Left forelimb (tissue), 1 donor: ENCODE measurements around the gene DNAJC12.
"Not testable (repeated sequence)": the region's sequence is repeated elsewhere in the genome, so short reads cannot be mapped to it uniquely, and the experiment has no call there.

ENCODE experiments used
- DNase-seq: peaks from one replicate; pipeline ENCODE4 v3.0.0-alpha.2; 2018; ENCODE audit warnings: low spot score

Gene DNAJC12

GRCh38 chr10:67839951-67840350, 2.0 kb upstream of the DNAJC12 start:
- DNase-seq, result no peak

GRCh38 chr10:67839511-67839910, 1.5 kb upstream of the DNAJC12 start:
- DNase-seq, result not testable (repeated sequence)

- DNase-seq, result no peak
These were observed 1.0 kb downstream of the DNAJC12 start for GRCh38 chr10:67836972-67837371.

DNA sequence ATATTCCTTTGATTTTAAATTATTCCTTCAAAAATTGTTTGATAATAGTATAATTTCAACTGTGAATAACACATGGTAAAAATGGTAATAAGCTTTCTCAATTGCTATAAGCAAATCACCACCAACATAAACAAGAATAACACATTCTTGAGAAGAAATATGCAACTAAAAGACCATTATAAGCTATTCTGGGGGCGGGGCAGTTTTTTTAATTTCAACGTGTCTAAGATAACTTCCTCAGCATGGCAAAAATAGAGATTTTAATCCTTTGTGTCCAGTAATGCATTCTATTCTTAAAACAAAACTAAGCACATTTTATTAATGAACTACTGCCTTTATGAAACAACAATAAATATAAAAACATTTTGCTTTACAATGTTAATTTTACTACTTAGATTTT, 1.5 kb downstream of the DNAJC12 start:
- no peak for DNase-seq

DNA sequence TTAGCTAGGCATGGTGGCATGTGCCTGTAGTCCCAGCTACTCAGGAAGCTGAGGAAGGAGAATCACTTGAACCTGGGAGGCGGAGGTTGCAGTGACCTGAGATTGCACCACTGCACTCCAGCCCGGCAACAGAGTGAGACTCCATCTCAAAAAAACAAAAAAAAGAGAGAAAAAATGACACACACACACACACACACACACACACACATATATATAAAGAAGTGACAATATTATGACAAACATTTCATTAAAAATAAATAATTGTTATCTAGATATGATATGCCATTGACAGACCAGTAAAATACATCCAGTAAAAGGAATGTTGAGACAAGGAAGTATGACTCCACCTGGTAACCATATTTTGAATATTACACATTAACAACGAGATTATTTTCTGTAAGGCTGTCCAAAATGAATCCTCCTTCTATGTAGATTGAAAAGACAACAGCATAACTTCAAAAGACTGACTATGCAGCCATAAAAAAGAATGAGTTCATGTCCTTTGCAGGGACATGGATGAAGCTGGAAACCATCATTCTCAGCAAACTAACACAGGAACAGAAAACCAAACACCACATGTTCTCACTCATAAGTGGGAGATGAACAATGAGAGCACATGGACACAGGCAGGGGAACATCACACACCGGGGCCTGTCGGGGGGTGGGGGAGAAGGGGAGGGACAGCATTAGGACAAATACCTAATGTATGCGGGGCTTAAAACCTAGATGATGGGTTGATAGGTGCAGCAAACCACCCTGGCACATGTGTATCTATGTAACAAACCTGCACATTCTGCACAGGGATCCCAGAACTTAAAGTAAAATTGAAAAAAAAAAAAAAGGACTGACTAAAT, 2.2 kb downstream of the DNAJC12 start:
- not testable (repeated sequence) for DNase-seq

DNA sequence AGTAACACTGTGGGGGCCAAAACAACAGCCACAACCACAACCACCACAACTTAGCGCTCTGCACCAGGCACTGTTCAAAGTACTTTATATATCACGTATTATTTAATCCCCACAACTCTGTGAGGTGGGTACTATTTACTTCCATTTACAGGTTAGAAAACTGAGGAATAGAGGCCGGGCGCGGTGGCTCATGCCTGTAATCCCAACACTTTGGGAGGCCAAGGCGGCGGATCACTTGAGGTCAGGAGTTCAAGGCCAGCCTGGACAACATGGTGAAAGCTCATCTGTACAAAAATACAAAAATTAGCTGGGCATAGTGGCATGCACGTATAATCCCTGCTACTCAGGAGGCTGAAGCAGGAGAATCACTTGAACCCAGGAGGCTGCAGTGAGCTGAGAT, 3.6 kb downstream of the DNAJC12 start:
- no peak for DNase-seq

GRCh38 chr10:67827811-67828210, 10.2 kb downstream of the DNAJC12 start:
- no peak for DNase-seq

DNA sequence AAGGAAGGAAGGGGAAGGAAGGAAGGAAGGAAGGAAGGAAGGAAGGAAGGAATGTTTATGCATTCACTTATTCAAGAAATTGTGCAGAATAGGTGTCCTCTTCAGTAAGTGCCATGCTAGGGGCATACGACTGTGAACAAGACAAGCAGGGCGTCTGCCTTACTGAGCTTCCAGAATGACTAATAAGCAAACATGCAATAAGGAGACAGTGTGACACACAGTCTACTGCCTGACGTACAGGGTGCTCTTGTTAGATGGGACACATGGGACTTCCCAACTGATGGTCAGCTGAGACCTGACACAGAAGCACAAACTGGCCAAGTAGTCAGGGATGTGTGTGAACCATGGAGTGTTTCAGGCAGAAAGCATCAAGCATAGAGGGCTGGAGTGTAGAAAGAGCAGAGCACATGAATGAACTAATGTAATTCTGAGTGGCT, 18.2 kb downstream of the DNAJC12 start:
- no peak for DNase-seq

DNA sequence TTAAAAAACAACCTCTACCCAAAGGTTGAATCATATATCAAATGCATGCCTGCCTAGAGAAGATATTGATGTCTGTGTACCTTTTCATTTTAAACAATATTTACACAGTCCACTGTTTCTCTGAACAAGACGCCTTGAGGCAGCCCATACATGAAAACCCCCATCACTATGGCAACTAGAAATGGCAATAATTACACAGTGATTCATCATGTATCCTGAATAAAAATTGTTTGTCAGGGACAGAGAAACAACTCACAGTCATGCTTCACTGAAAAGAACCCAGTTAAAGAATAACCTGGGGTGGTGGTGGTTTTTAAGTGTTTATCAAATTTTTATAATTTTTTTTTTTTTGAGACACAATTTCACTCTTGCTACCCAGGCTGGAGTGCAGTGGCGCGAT, 19.7 kb downstream of the DNAJC12 start:
- DNase-seq, result no peak

- DNase-seq, result no peak
These were observed 21.3 kb downstream of the DNAJC12 start for GRCh38 chr10:67816719-67817118.

DNA sequence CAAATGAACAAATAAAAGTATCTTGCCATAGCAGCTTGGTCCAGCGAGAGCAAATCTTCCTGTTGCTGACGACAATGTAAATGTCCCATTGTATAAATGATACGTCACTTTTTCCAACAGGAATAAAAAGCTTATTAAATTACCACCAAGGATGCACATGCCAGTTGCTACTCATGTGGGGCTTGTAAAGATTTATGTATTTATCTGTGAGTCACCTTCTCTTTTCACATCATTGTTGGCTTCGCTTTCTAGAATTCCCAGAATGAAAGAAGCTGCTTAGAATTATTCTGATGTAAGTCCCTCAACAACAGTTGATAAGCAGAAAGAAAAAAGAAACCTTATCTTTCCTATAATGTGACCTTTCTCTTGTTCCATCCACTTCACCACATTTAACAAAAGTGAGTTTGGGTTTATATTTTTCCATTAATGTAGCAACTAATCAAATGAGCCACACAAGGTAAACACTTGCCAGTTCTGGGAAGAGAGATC, 22.4 kb downstream of the DNAJC12 start:
- DNase-seq, result no peak

DNA sequence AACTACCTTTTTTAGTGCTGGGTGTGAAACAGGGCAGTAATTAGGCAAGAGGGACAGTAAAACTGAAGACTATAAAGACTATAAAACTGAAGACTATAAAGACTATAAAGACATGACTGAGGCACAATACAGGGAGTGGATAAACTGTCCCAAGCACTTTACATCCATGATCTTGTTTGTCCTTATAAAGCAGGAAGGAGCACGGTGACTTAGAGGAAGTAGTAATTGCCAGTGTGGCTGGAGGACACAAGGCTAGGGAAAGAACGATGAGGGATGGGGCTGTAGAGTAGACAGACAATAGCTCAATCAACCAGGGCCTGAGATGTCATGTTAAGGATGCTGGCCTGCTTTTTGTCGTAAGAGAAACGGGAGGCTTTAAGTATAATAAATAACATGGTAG, 26.0 kb downstream of the DNAJC12 start:
- DNase-seq, result no peak

- no peak for DNase-seq
These were observed 28.9 kb downstream of the DNAJC12 start for GRCh38 chr10:67809107-67809506.

DNA sequence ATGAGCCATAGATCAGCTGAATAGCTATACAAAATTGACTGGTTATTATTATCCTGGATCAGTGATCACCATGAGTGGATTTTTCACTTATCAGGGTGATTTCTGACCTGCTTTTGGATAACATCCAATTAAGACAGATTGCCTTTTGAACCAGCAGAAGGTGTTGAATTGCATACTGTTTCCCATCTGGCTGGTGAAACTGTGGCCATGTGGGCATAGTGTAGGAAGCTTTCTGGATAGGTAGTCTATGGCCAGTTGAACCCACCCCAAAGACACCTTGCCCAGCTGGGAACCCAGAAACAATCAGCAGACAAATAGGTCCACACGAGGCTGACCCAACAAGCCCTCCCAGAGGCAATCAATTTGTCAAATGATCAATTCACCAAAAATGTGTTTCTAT, 29.3 kb downstream of the DNAJC12 start:
- DNase-seq, result no peak

GRCh38 chr10:67807855-67808456, 30.0 kb downstream of the DNAJC12 start:
- DNase-seq, result no peak

- DNase-seq, result no peak
These were observed 33.7 kb downstream of the DNAJC12 start for GRCh38 chr10:67804395-67804678.

GRCh38 chr10:67803588-67804394, 34.2 kb downstream of the DNAJC12 start:
- no peak for DNase-seq

GRCh38 chr10:67802767-67803538, 35.0 kb downstream of the DNAJC12 start:
- DNase-seq, result no peak

DNA sequence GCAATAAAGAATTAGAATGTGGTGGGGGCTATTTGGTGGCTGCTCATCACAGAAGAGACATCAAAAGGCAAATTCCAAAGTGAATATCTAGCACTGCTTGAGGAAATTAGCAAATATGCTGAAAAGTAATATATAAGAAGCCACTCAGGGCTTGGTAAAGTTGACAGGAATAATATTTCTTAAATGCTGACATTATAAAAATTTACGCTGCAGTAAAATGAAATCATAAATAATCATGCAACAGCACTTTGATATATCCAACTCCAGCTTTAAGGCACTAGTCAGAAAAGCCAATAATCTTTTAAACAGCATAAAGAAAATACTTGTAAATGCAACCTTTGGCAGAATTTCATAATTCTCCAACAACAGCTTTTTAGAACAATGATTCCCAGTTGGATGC, 36.9 kb downstream of the DNAJC12 start:
- DNase-seq, result no peak

- no peak for DNase-seq
These were observed 43.0 kb downstream of the DNAJC12 start for GRCh38 chr10:67794909-67795460.

DNA sequence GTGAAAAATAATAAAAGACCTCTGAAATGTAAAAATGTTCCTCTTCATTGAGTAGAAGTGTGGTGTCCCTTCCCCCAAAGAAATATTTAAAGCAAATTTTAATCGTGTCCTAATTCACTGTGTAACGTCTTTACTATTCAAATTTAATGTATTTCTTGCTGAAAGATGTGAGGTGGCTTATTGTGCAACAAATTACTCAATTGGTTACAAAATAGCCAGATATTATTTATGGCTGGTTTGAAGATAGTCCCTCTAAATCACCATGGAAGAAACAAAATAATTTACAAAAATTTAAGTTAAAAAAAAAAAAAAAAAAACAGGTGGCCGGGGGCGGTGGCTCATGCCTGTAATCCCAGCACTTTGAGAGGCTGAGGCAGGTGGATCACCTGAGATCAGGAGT, 43.7 kb downstream of the DNAJC12 start:
- no peak for DNase-seq

DNA sequence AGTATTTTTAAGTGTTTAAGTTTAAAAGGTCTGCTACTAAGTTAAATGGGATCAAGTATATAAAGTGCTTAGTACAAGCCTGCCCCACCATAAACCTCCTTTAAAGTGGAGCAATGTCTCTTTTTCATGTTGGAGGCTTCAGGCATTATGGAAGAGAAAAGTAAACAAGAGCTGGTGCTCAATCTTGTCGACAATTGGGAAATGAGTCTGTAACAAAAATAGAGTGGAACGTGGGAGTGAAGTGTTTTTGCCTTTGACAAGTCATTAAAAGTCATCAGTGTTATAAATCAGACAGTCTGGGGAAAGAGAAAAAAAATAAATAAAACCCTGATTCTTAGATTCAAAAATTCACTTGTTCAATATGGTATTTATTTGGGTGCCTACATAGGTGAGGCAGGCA, 44.7 kb downstream of the DNAJC12 start:
- no peak for DNase-seq
